Adrenal gland (tissue), 12 donors: ENCODE data around the gene PSMD6. TPM values are rescaled to one million over a fixed set of nuclear protein-coding genes. Genes with fewer than 3 reads are reported as not detected.

ENCODE experiments used
- DNase-seq, 7 donors: peaks; one replicate each; pipeline ENCODE4 v3.0.0-alpha.2; 2019 to 2020
- H3K27ac ChIP-seq, 5 donors: fragments of 200-600 bp; sonication (generic) in 4 of 5; 1 replicate in 3 of 5; 2 replicates in 2 of 5; pipeline versions ENCODE4 v1.5.1 to v1.8.0; 2016 to 2020; ENCODE audit warnings: mild to moderate bottlenecking in 1 of 5
- H3K27me3 ChIP-seq: fragments of 200-600 bp; 2 replicates; pipeline ENCODE4 v1.8.0; 2021
- H3K36me3 ChIP-seq, 2 donors: fragments of 200-600 bp; replicated peaks in 1 of 2; 1 replicate in 1 of 2; 2 replicates in 1 of 2; pipeline versions ENCODE4 v1.5.1 to v1.8.0; 2018 to 2022
- H3K4me1 ChIP-seq, 2 donors: fragments of 200-600 bp; replicated peaks in 1 of 2; 1 replicate in 1 of 2; 2 replicates in 1 of 2; pipeline versions ENCODE4 v1.5.1 to v1.8.0; 2018 to 2021
- H3K4me3 ChIP-seq, 4 donors: fragments of 200-600 bp; sonication (generic) in 3 of 4; one replicate each; pipeline ENCODE4 v1.5.1; 2016 to 2018
- H3K9me3 ChIP-seq, 3 donors: fragments of 200-600 bp; sonication (generic) in 1 of 3; replicated peaks in 1 of 3; 1 replicate in 2 of 3; 2 replicates in 1 of 3; pipeline versions ENCODE4 v1.5.1 to v1.8.0; 2016 to 2021
- CTCF ChIP-seq, 6 experiments: fragments of 450-650 bp in 4 of 6; fragments of 200-600 bp in 2 of 6; sonication (generic) in 1 of 6; IDR thresholded peaks; 1 replicate in 5 of 6; 2 replicates in 1 of 6; pipeline versions ENCODE4 v1.5.1 to v1.8.0; 2016 to 2021; ENCODE audit warnings: antibody characterized with exemption in 6 of 6, mild to moderate bottlenecking in 2 of 6, moderate library complexity in 1 of 6
- POLR2A ChIP-seq, 2 donors: fragments of 450-650 bp; IDR thresholded peaks; one replicate each; pipeline ENCODE4 v1.6.1; 2017; ENCODE audit warnings: antibody characterized with exemption in 2 of 2, mild to moderate bottlenecking in 2 of 2, moderate library complexity in 1 of 2
- WGBS, 4 donors: extraction: QIAGEN DNeasy Blood & Tissue Kit in 2 of 4; methylation state at CpG; one replicate each; pipeline versions ENCODE4 v1.1.5 to v1.1.7; 2013 to 2017; 5-methylcytosine and 5-hydroxymethylcytosine counted together
- intact Hi-C, 2 donors: fragments of 100-400 bp; cut with DNase I; formaldehyde crosslinking; loops; one replicate each; pipeline versions ENCODE4 v1.14.1 to v1.15.0; 2022 to 2023
- polyA plus RNA-seq, 3 donors: library from polyadenylated mRNA; stranded (reverse); fragments of 200-250 nt in 2 of 3; fragments of 350-450 nt in 1 of 3; fragmentation: Illumina TruSeq in 1 of 3; extraction: RNeasy Lipid Tissue Mini Kit (QIAGEN cat#74804) in 1 of 3; gene quantifications; one replicate each; pipeline ENCODE4 v1.2.3, GENCODE V29; 2013 to 2014
- total RNA-seq, 9 donors: library from RNA; depleted of rRNA in 4 of 9; stranded (reverse); fragments of >200 nt in 4 of 9; fragments of 120-200 nt in 1 of 9; fragmentation: NEBNext Ultra II Directional in 1 of 9; extraction: Animal tissue kit (Norgen Biotek cat#: 25700) in 1 of 9; gene quantifications; one replicate each; pipeline versions ENCODE4 v1.1.0 to v1.2.4, GENCODE V29; 2013 to 2023
- donor health status: healthy with polysubstance abuse.
- donor health status: Bipolar disorder and iron deficiency.
- donor health status: DM: yes; HTN: yes; CAD: no.
- donor health status: DM: no; HTN: no; CAD: no.
- donor health status: DM: no; HTN: no; CAD: no.
- donor health status: DM: yes; HTN: yes; CAD: no.

The PSMD6 gene
- total and polyA plus RNA-seq, 12 donors, result 52.8 to 206 (median 96.9) TPM

DNA sequence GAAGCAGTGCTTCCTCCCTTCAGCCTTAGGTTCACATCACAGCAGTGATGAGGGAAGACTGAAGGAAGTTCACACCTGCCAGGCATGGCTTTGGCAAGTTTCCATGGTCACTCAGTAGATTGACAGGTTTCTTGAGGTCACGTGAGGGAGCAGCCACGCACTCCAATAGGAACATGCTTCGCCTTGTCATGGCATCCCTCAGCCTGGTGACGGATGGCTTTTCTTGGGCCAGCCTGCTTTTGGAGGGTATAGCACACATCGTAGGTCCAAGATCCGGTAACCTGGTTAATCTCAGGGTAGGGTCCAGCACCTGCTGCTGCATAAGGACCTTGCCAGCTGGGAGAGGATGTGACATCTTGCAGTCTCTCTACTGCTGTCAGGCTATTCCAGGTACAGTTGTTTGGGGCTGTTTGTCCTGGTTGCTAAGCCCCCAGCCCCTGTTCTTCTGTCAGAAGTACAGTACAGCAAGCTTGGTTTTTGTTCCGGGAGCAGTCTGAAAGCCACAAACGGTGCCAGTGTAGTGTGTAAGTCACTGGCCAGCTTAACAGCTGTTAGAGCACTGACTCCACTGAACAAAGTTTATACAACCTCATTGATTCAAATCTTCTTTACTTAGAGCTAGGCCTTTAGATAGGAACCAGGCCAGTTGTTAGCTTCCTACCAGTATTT, 42.3 kb downstream of the PSMD6 start:
- peaks cover 0 to 53% of the 10 kb centered on the region in 2 donors for H3K36me3 ChIP-seq
- 92 to 95% (median 94%) methylated on average over 4 to 8 of the region's 8 CpGs for WGBS, 4 donors
- H3K27me3 ChIP-seq, result no peaks in the 10 kb centered on the region
- no peak overlapping the region for H3K27ac ChIP-seq
- intact Hi-C loops, result no loop called here
- no peak for DNase-seq
- peaks cover 5 to 21% of the 10 kb centered on the region in 2 donors for H3K4me1 ChIP-seq
- TF ChIP-seq POLR2A (IDR thresholded peaks at IDR 0.05) (no peak), CTCF (IDR thresholded peaks at IDR 0.05) (no peak)
- H3K9me3 ChIP-seq, result no peaks in the 10 kb centered on the region
- H3K4me3 ChIP-seq, result no peak overlapping the region

DNA sequence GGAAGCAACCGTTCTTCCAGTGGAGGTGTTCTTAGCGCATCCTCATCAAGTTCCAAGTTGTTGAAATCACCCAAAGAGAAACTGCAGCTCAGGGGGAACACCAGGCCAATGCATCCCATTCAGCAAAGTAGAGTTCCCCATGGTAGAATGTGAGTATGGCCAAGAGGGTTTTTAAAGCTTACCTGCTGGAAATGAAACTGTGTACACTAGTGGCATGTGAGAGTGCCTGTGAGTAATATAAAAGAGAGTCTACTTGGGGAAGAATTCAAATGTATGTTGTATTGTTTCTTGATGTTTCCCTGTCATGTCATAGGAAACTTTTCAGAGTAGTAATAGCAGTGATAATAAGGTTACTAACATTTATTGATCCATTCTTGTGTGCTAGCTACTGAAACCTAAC, 43.3 kb downstream of the PSMD6 start:
- peaks cover 12 to 30% of the 10 kb centered on the region in 2 donors for H3K4me1 ChIP-seq
- H3K36me3 ChIP-seq, result peaks cover 0 to 50% of the 10 kb centered on the region in 2 donors
- H3K9me3 ChIP-seq, result no peaks in the 10 kb centered on the region
- TF ChIP-seq POLR2A (IDR thresholded peaks at IDR 0.05), result no peak
- TF ChIP-seq CTCF (IDR thresholded peaks at IDR 0.05), result no peak
- intact Hi-C loops, result no loop called here
- WGBS, 4 donors, result 86 to 96% (median 92%) methylated on average over 2 of the region's 2 CpGs
- no peak overlapping the region for H3K27ac ChIP-seq
- H3K27me3 ChIP-seq, result no peaks in the 10 kb centered on the region
- H3K4me3 ChIP-seq, result no peak overlapping the region
- DNase-seq, result no peak

DNA sequence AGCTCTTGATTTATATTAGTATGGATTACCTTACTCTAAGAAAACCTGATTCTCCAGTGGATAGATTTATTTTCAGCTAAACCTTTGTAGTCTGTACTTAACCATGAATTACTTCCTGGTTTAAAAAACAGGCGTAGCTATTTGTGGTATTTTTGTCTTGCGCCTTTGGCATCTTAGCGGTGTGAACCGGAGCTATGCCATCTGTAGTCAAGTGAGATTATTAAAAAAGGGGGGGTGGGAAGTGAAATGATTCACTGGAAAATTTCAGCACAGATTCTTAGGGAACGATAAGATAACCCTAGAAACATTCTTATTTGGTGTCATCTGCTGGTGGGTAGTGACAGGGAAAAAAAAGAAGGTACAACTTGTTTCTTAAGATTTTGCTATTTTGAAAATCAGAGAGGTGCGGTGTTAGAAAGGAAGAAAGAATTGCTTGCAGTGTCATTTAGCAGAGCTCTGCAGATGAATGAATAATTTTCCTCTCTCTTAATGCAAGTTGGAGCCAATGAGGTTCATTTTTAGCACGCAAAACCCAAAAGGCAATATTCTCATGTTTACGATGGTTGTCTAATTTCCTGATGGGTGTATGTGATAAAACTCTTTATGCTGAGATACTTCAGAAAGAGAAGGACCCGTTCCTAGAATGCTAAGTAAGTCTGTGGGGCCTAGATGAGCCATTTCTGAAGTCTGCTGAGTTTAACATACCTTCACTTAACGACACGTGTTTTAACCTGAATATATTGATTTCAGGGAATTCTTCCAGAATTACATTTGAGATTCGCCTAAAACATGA, 44.0 kb downstream of the PSMD6 start:
- H3K4me1 ChIP-seq, result peaks cover 12 to 34% of the 10 kb centered on the region in 2 donors
- peaks cover 0 to 43% of the 10 kb centered on the region in 2 donors for H3K36me3 ChIP-seq
- WGBS, 4 donors, result 78 to 85% (median 83%) methylated on average over 12 of the region's 12 CpGs
- H3K27me3 ChIP-seq, result no peaks in the 10 kb centered on the region
- TF ChIP-seq POLR2A (IDR thresholded peaks at IDR 0.05) (no peak), CTCF (IDR thresholded peaks at IDR 0.05) (no peak)
- DNase-seq, result peak in 1 of 7 donors; percentile 19
- H3K4me3 ChIP-seq, result no peak overlapping the region
- H3K9me3 ChIP-seq, result no peaks in the 10 kb centered on the region
- intact Hi-C loops, result no loop called here
- H3K27ac ChIP-seq, result no peak overlapping the region

GRCh38 chr3:63977893-63978292, 45.4 kb downstream of the PSMD6 start:
- H3K27ac ChIP-seq, result no peak overlapping the region

More at GRCh38 chr3:63977893-63978292, 45.4 kb downstream of the PSMD6 start:
- no peak for DNase-seq
- no peaks in the 10 kb centered on the region for H3K9me3 ChIP-seq
- peaks cover 0 to 30% of the 10 kb centered on the region in 2 donors for H3K36me3 ChIP-seq
- intact Hi-C loops, result no loop called here
- H3K4me3 ChIP-seq, result no peak overlapping the region
- 85 to 94% (median 89%) methylated on average over 4 of the region's 4 CpGs for WGBS, 4 donors
- no peak for TF ChIP-seq CTCF (IDR thresholded peaks at IDR 0.05)
- no peak for TF ChIP-seq POLR2A (IDR thresholded peaks at IDR 0.05)
- H3K27me3 ChIP-seq, result no peaks in the 10 kb centered on the region
- peaks cover 12 to 34% of the 10 kb centered on the region in 2 donors for H3K4me1 ChIP-seq
